ENCODE data around the gene RPEL1.

RPEL1 gene

GRCh38 chr10:103278862-103279298, 33.2 kb downstream of the RPEL1 start:
- DNase-seq (ENCODE audit: low read depth, low spot score) = peak; percentile 75

GRCh38 chr10:103280031-103280430, 34.3 kb downstream of the RPEL1 start:
- DNase-seq (ENCODE audit: low read depth, low spot score) = no peak

- DNase-seq (ENCODE audit: low read depth, low spot score) = no peak
Measured at GRCh38 chr10:103280506-103280905, 34.8 kb downstream of the RPEL1 start.

GRCh38 chr10:103281753-103282152, 36.1 kb downstream of the RPEL1 start:
- DNase-seq (ENCODE audit: low read depth, low spot score) = peak; percentile 44

- DNase-seq (ENCODE audit: low read depth, low spot score) = no peak
Measured at GRCh38 chr10:103282961-103283360, 37.3 kb downstream of the RPEL1 start.

- DNase-seq (ENCODE audit: low read depth, low spot score) = no peak
Measured at GRCh38 chr10:103284170-103284569, 38.5 kb downstream of the RPEL1 start.

GRCh38 chr10:103287992-103288391, 42.3 kb downstream of the RPEL1 start:
- no peak for DNase-seq (ENCODE audit: low read depth, low spot score)

- no peak for DNase-seq (ENCODE audit: low read depth, low spot score)
Measured at GRCh38 chr10:103291588-103291987, 45.9 kb downstream of the RPEL1 start.

- peak; percentile 58 for DNase-seq (ENCODE audit: low read depth, low spot score)
Measured at GRCh38 chr10:103295374-103296015, 49.8 kb downstream of the RPEL1 start.

Measured in astrocyte of the hippocampus (primary cell).